H1 (cell line): ENCODE data around the gene CAPS. TPM values are rescaled to one million over a fixed set of nuclear protein-coding genes. Genes with fewer than 3 reads are reported as not detected.

Experiments used
- CTCF ChIA-PET: fragments of 300-600 bp; sonication (Branson Sonifier 250); formaldehyde crosslinking; loops from one replicate; lab custom pipeline; 2021; ENCODE audit not compliant: partially characterized antibody; lab: Charles Lee
- POLR2A ChIA-PET: fragments of 300-600 bp; sonication (Branson Sonifier 250); formaldehyde crosslinking; loops from one replicate; lab custom pipeline; 2021; ENCODE audit warnings: inconsistent platforms; ENCODE audit not compliant: partially characterized antibody; lab: Charles Lee
- DNase-seq, 2 experiments: peaks; one replicate each; pipeline versions ENCODE4 v3.0.0 to v3.0.0-alpha.2; 2010 to 2022; ENCODE audit warnings: low spot score in 2 of 2, low read depth in 1 of 2, mixed read lengths in 1 of 2
- FAIRE-seq: peaks from 2 replicates; lab custom pipeline; 2011; peaks lifted over from hg19 to GRCh38; lab: Jason Lieb, UNC
- H2AFZ ChIP-seq: 2 replicates; pipeline ENCODE4 v1.8.1; 2012; ENCODE audit warnings: low read length, inconsistent platforms
- H2AK5ac ChIP-seq: 2 replicates; pipeline ENCODE4 v1.6.1; 2013; ENCODE audit warnings: low read depth, low read length
- H2BK120ac ChIP-seq: replicated peaks from 2 replicates; pipeline ENCODE3; 2013; ENCODE audit warnings: low read depth, low read length, inconsistent platforms
- H2BK12ac ChIP-seq: 2 replicates; pipeline ENCODE4 v1.6.1; 2013; ENCODE audit warnings: low read depth, low read length
- H2BK15ac ChIP-seq: 2 replicates; pipeline ENCODE4 v1.6.1; 2013; ENCODE audit warnings: low read length
- H2BK20ac ChIP-seq: 2 replicates; pipeline ENCODE4 v1.6.1; 2013; ENCODE audit warnings: low read length
- H2BK5ac ChIP-seq: 2 replicates; pipeline ENCODE4 v1.6.1; 2013; ENCODE audit warnings: low read depth, low read length
- H3K14ac ChIP-seq: 2 replicates; pipeline ENCODE4 v1.6.1; 2013; ENCODE audit warnings: inconsistent platforms; ENCODE audit not compliant: insufficient read length
- H3K18ac ChIP-seq: 2 replicates; pipeline ENCODE4 v1.6.1; 2013; ENCODE audit warnings: low read length; ENCODE audit errors: extremely low read depth
- H3K23ac ChIP-seq: 2 replicates; pipeline ENCODE4 v1.6.1; 2013; ENCODE audit warnings: inconsistent platforms; ENCODE audit not compliant: insufficient read length
- H3K23me2 ChIP-seq: 2 replicates; pipeline ENCODE4 v1.6.1; 2013; ENCODE audit warnings: low read depth, low read length
- H3K27ac ChIP-seq: 2 replicates; pipeline ENCODE4 v1.6.1; 2011; ENCODE audit warnings: low read depth, low read length, inconsistent platforms
- H3K27me3 ChIP-seq, 4 experiments: replicated peaks in 1 of 4; 1 replicate in 1 of 4; 2 replicates in 3 of 4; pipeline versions ENCODE4 v1.6.1 to v1.8.1; 2011 to 2013; ENCODE audit warnings: low read length in 3 of 4, mild to moderate bottlenecking in 3 of 4, inconsistent platforms in 2 of 4, mixed read lengths in 2 of 4, moderate library complexity in 1 of 4; ENCODE audit not compliant: control insufficient read depth in 3 of 4, insufficient read depth in 3 of 4; ENCODE audit errors: extremely low read depth in 1 of 4
- H3K36me3 ChIP-seq, 4 experiments: 2 replicates each; pipeline versions ENCODE4 v1.6.1 to v1.8.1; 2011 to 2013; ENCODE audit warnings: mild to moderate bottlenecking in 4 of 4, low read length in 3 of 4, moderate library complexity in 2 of 4, control low read depth in 1 of 4, inconsistent platforms in 1 of 4; ENCODE audit not compliant: insufficient read depth in 4 of 4, control insufficient read depth in 2 of 4
- H3K4ac ChIP-seq: replicated peaks from 2 replicates; pipeline ENCODE3; 2013; ENCODE audit warnings: low read length, low read depth, mixed read lengths, inconsistent platforms; ENCODE audit not compliant: insufficient read length
- H3K4me1 ChIP-seq, 4 experiments: replicated peaks in 1 of 4; 1 replicate in 1 of 4; 2 replicates in 3 of 4; pipeline versions ENCODE4 v1.6.1 to v1.8.1; 2011 to 2013; ENCODE audit warnings: low read length in 3 of 4, inconsistent platforms in 2 of 4, mixed read lengths in 1 of 4; ENCODE audit not compliant: insufficient read depth in 4 of 4, control insufficient read depth in 3 of 4
- H3K4me2 ChIP-seq, 2 experiments: 2 replicates each; pipeline versions ENCODE4 v1.6.1 to v1.8.1; 2011 to 2013; ENCODE audit warnings: low read depth in 2 of 2, low read length in 2 of 2, control low read depth in 1 of 2, inconsistent platforms in 1 of 2, mild to moderate bottlenecking in 1 of 2; ENCODE audit not compliant: insufficient read depth in 1 of 2
- H3K4me3 ChIP-seq, 4 experiments: fragments of 200-600, 300-600 bp in 1 of 4; sonication (generic), shearing (Covaris generic), sonication (Bioruptor Twin) in 1 of 4; 2 replicates each; pipeline versions ENCODE4 v1.5.1 to v1.8.1; 2011 to 2016; ENCODE audit warnings: low read length in 4 of 4, low read depth in 3 of 4, control low read depth in 2 of 4, inconsistent platforms in 2 of 4, mild to moderate bottlenecking in 2 of 4, mixed read lengths in 1 of 4, moderate library complexity in 1 of 4; ENCODE audit not compliant: insufficient read depth in 2 of 4; ENCODE audit errors: extremely low read depth in 1 of 4
- H3K56ac ChIP-seq: replicated peaks from 2 replicates; pipeline ENCODE3; 2013; ENCODE audit warnings: low read depth, mild to moderate bottlenecking, mixed read lengths, low read length, inconsistent platforms; ENCODE audit not compliant: insufficient read length
- H3K79me1 ChIP-seq: 2 replicates; pipeline ENCODE4 v1.6.1; 2013; ENCODE audit warnings: low read depth, low read length, control low read depth
- H3K79me2 ChIP-seq, 2 experiments: 2 replicates each; pipeline versions ENCODE4 v1.6.1 to v1.8.1; 2012 to 2013; ENCODE audit warnings: low read length in 2 of 2, mild to moderate bottlenecking in 2 of 2, inconsistent platforms in 1 of 2; ENCODE audit not compliant: insufficient read depth in 2 of 2, control insufficient read depth in 1 of 2
- H3K9ac ChIP-seq, 4 experiments: replicated peaks in 1 of 4; 1 replicate in 1 of 4; 2 replicates in 3 of 4; pipeline versions ENCODE4 v1.6.1 to v1.8.1; 2011 to 2013; ENCODE audit warnings: low read depth in 3 of 4, low read length in 3 of 4, control low read depth in 2 of 4, mild to moderate bottlenecking in 2 of 4, moderate library complexity in 2 of 4, inconsistent platforms in 1 of 4; ENCODE audit errors: extremely low read depth in 1 of 4
- H3K9me3 ChIP-seq, 2 experiments: 2 replicates each; pipeline versions ENCODE4 v1.6.1 to v1.8.1; 2012 to 2013; ENCODE audit warnings: mild to moderate bottlenecking in 2 of 2, moderate library complexity in 2 of 2, control low read depth in 1 of 2, inconsistent platforms in 1 of 2, low read depth in 1 of 2, low read length in 1 of 2, mixed read lengths in 1 of 2; ENCODE audit not compliant: insufficient read depth in 2 of 2
- H4K20me1 ChIP-seq, 2 experiments: replicated peaks in 1 of 2; 2 replicates each; pipeline versions ENCODE3 to v1.8.1; 2011 to 2013; ENCODE audit warnings: inconsistent platforms in 2 of 2, low read length in 2 of 2, mild to moderate bottlenecking in 1 of 2; ENCODE audit not compliant: insufficient read depth in 2 of 2, control insufficient read depth in 1 of 2
- H4K5ac ChIP-seq: 2 replicates; pipeline ENCODE4 v1.6.1; 2013; ENCODE audit warnings: low read length, low read depth, mixed read lengths, inconsistent platforms; ENCODE audit not compliant: insufficient read length
- H4K8ac ChIP-seq: 2 replicates; pipeline ENCODE4 v1.8.0; 2013; ENCODE audit warnings: mild to moderate bottlenecking, moderate library complexity, low read length, inconsistent platforms; ENCODE audit not compliant: insufficient read depth; ENCODE audit errors: extremely low read depth
- H4K91ac ChIP-seq: replicated peaks from 2 replicates; pipeline ENCODE3; 2013; ENCODE audit warnings: low read length, mixed read lengths, inconsistent platforms; ENCODE audit not compliant: insufficient read length
- GTF2F1 ChIP-seq: IDR thresholded peaks from 2 replicates; pipeline ENCODE4 v1.6.1; 2012; ENCODE audit warnings: low read depth, low read length, improper control_type of control experiment, borderline replicate concordance
- KDM5A ChIP-seq: fragments of 200-600 bp; IDR thresholded peaks from 2 replicates; pipeline ENCODE4 v1.7.1; 2012; ENCODE audit warnings: mild to moderate bottlenecking, low read length, inconsistent platforms, mixed read lengths
- WGBS, 2 experiments: shearing (Covaris generic) in 1 of 2; methylation state at CpG; one replicate each; pipeline versions ENCODE4 v1.1.6 to v1.1.7; 2013 to 2015; ENCODE audit warnings: low lambda C conversion rate in 2 of 2, mixed read lengths in 2 of 2, inconsistent platforms in 1 of 2, low coverage in 1 of 2, missing lambda C conversion rate in 1 of 2; ENCODE audit not compliant: insufficient replicate concordance in 2 of 2, insufficient coverage in 1 of 2, insufficient read length in 1 of 2; ENCODE audit errors: extremely low coverage in 1 of 2, missing lambda C conversion rate in 1 of 2; 5-methylcytosine and 5-hydroxymethylcytosine counted together
- polyA plus RNA-seq, 7 experiments: library from polyadenylated mRNA; depleted of rRNA in 3 of 7; stranded (reverse) in 5 of 7; unstranded in 2 of 7; fragments of >200 nt in 5 of 7; fragments of 200-250 nt in 2 of 7; gene quantifications; 1 replicate in 5 of 7; 2 replicates in 1 of 7; 4 replicates in 1 of 7; pipeline versions ENCODE4 v1.2.1 to v1.2.3, GENCODE V29; 2011 to 2013; ENCODE audit warnings: missing spikeins in 2 of 7, mixed read lengths in 2 of 7
- total RNA-seq: library from RNA; stranded (reverse); fragmentation: NEBNext Ultra II Directional; extraction: Animal tissue kit (Norgen Biotek cat#: 25700); gene quantifications from 2 replicates; pipeline ENCODE4 v1.2.1, GENCODE V29; 2021
- TF ChIP-seq, protein P1 (sequence below): IDR thresholded peaks from 2 replicates; pipeline ENCODE4 v1.6.1; 2011; ENCODE audit warnings: low read length, improper control_type of control experiment

Gene CAPS
- total and polyA plus RNA-seq, 2 of the 8 experiments (the other 6 are each of a cell fraction or from before 2014, with no cell fraction given), result 2.1 to 2.4 TPM

DNA sequence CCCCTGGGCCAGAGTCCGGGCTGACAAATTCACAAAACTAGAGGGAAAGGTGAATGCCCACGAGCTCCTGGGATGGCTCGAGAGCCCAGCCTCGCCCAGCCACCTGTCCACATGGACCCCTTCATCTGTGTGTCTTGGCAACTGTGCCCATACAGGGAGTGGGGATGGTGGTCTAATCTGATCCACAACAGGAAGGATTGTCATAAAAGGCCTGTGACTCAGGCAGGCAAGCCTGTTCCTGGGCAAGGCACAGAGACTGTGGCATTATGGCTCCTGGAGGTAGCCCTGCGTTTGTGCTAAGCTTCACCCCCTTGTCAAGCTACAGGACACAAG, 20.0 kb downstream of the CAPS start:
- H3K4me1 ChIP-seq, result no peaks in the 10 kb centered on the region
- H2BK12ac ChIP-seq, result no peak overlapping the region
- no peak overlapping the region for H2BK15ac ChIP-seq
- ChIA-PET POLR2A (interaction anchor here (1.2 kb wide), 1 partner anchor 19 kb away, joined by 3 read pairs; no protein-coding TSS in a partner anchor), CTCF (interaction anchor here (1.5 to 2.1 kb wide), 3 partner anchors 10 to 108 kb away, joined by 3 to 6 read pairs (median 5); no protein-coding TSS in a partner anchor)
- H2AFZ ChIP-seq, result no peak overlapping the region
- H3K9ac ChIP-seq, result no peak overlapping the region
- DNase-seq (no peak), FAIRE-seq (no peak)
- H4K5ac ChIP-seq, result no peak overlapping the region
- no peak overlapping the region for H3K27ac ChIP-seq
- H2BK5ac ChIP-seq, result no peak overlapping the region
- peaks cover 15% of the 10 kb centered on the region for H3K79me1 ChIP-seq
- TF ChIP-seq KDM5A (no peak), GTF2F1 (no peak)
- TF ChIP-seq, protein P1, sequence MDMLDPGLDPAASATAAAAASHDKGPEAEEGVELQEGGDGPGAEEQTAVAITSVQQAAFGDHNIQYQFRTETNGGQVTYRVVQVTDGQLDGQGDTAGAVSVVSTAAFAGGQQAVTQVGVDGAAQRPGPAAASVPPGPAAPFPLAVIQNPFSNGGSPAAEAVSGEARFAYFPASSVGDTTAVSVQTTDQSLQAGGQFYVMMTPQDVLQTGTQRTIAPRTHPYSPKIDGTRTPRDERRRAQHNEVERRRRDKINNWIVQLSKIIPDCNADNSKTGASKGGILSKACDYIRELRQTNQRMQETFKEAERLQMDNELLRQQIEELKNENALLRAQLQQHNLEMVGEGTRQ, result no peak
- H3K56ac ChIP-seq, result no peak overlapping the region
- H3K9me3 ChIP-seq, result no peaks in the 10 kb centered on the region
- H3K4me3 ChIP-seq, result no peak overlapping the region
- H3K14ac ChIP-seq, result no peak overlapping the region
- WGBS, 2 experiments, result 90% methylated on average over 5 of the region's 5 CpGs; no CpG with 5 or more reads in 1 of the 2 experiments
- H3K18ac ChIP-seq, result no peak overlapping the region
- no peak overlapping the region for H3K4me2 ChIP-seq
- H4K91ac ChIP-seq, result no peak overlapping the region
- H4K20me1 ChIP-seq, result peaks cover 8 to 24% of the 10 kb centered on the region in 2 experiments
- no peaks in the 10 kb centered on the region for H3K27me3 ChIP-seq
- H3K23ac ChIP-seq, result no peak overlapping the region
- H2AK5ac ChIP-seq, result no peak overlapping the region
- no peak overlapping the region for H2BK20ac ChIP-seq
- no peak overlapping the region for H4K8ac ChIP-seq
- H3K36me3 ChIP-seq, result peaks cover 5 to 18% (median 14%) of the 10 kb centered on the region in 4 experiments; a peak in 6 of 8 replicates
- no peak overlapping the region for H2BK120ac ChIP-seq
- peaks cover 0 to 8% of the 10 kb centered on the region in 2 experiments; a peak in 1 of 4 replicates for H3K79me2 ChIP-seq
- H3K4ac ChIP-seq, result no peak overlapping the region
- H3K23me2 ChIP-seq, result no peaks in the 10 kb centered on the region
